GM19240 (cell line): ENCODE results near the gene MAPKAP1.
"Not testable (repeated sequence)": the region's sequence is repeated elsewhere in the genome, so short reads cannot be mapped to it uniquely, and the experiment has no call there.

Source experiments
- DNase-seq: peaks from one replicate; pipeline ENCODE4 v3.0.0; 2011; ENCODE audit warnings: low spot score; ENCODE audit not compliant: insufficient read length

Gene MAPKAP1

DNA sequence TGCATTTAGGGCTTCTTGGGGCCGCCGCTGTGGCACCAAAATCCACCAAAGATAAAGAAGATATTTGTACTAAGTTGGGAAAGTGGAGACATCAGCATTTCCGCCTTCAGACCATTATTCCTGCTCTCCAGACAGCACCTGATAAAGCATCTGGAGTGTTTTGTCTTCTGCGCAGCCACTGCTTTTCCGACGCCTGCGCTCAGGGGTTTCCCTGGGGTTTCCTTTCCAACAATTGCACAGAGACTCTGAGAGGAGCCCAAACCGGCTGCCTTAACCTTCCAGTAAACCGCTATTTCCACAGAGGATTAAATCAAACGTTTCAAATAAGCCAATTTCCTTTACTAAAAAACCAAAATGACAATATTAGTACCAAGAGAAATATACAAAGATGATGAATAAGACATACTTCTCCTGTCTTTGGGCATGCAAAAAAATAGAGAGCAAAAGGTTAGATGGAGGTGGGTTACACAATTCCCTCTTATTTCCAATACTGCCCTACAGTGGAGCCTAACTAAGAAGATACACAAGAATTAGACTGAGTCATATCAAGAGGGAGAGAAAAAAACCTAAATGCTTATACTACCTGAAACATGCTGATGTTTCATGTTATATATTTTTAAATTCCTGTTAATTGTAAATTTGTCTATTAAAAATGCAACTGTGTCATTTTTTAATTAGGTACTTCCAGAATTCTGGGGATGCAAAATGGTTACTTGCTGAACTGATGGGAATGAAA, 98.4 kb downstream of the MAPKAP1 start:
- no peak for DNase-seq

DNA sequence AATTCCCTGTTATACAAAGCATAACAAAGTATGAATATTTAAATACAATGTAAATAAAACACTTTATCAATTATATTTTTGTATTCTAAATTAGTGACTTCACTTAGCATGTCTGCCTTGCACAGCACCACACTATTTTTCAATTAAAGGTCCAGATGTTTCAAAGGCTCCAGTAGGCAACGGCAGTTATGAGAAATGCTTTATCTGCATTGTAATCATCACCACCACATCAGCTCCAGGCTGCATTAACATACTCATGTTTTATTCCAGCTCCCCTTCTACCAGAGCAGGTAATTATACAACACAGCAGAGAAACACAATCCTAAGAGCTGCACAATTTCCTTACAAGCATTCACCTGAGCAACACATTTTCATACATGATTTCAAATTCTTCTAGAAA, 102.8 kb downstream of the MAPKAP1 start:
- DNase-seq = no peak

DNA sequence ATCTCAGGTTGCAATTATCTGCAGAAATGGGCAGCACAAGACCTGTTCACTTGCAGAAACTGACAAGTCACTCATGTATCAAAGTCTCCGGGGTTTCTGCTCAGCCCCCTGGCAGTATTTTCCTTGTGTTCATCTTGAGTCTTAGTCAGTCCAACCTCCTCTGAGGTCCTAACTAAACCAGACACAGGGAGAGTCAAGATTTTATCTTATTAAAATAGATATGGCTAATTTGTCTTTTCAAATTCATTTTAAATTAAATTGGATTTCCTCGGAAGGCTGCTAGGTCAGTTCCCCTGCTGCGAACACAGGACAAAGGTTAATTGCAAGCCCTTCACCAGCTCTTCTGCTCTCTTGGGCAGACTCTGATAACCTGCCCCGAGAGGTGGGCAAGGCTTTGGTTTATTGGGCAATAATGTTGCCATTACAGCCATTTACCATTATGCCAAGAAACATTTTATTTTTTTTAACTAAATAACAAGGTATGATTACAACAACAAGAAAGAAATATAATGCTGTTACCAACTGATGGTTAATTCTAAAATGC, 103.5 kb downstream of the MAPKAP1 start:
- no peak for DNase-seq

DNA sequence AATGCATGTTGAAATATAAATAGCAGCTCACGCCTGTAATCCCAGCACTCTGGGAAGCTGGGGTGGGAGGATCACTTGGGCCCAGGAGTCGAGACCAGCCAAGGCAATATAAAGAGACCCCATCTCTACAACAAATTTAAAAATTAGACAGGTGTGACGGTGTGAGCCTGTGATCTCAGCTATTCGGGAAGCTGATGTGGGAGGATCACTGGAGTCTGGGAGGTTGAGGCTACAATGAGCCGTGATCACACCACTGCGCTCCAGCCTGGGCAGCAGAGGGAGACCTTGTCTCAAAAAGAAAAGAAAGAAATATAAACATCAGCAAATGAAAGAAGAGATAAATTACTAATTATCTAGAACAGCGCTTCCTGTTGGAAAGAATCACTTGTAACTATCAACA, 105.0 kb downstream of the MAPKAP1 start:
- no peak for DNase-seq

DNA sequence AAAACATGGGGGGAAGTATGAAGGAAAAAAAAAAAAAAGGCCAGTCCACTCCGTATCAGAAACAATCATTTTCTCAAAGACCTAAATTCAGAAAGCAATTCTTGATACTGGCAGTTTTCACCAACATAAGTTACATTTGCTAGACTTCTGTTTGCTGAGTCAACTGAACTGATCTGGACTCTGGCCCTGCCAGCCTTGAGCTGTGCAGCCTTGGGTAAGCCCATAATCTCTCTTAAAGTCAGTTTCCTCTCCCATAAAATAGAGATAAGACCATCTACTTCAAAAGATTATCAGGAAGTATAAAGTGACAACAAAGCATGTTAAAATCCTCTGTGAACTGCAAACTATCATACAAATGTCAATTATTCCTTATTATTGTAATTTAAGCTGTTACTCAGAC, 106.8 kb downstream of the MAPKAP1 start:
- no peak for DNase-seq

DNA sequence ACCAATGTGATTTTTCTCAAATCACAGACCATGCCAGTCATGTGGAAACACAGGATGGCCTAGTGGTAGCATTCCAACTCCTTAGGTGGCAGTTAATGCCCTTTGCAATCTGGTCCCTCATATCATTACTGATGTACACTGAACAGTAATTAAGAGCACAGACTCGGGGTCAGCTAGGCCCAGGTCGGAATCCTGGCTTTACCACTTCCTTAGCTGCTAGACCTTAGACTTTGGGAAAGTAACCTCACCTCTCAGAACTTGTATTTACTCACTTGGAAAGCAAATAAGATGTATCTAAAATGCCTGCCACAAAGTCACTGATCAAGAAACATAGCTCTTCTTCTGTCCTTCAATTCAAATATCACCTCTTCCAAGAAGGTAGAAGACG, 112.8 kb downstream of the MAPKAP1 start:
- DNase-seq = no peak

DNA sequence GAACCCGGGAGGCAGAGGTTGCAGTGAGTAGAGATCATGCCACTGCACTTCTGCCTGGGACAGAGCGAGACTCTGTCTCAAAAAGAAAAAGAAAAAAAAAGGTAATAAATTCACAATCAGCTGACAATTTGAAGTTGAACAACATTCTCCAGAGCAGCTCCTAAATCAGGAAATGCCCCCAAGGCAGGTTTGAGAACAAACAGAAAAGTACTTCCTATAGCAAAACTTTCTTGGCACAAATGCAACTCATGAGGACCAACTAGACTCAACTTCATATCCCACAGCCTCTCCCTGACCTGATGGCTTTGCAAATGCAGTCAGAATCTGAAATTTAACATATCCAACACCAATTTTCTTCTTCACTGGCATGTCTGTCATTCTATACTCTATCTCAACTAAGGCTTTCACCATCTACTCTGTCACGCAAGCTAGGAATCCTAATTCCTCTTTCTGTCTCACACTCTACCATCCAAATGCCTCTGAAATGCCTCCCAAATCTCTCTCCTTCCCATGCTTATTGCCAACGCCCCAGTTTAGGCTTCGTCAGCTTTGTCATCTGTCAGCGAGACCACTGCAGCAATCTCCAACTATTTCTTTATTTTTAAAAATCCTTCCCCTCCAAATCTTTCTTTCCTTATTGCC, 113.3 kb downstream of the MAPKAP1 start:
- DNase-seq = no peak

DNA sequence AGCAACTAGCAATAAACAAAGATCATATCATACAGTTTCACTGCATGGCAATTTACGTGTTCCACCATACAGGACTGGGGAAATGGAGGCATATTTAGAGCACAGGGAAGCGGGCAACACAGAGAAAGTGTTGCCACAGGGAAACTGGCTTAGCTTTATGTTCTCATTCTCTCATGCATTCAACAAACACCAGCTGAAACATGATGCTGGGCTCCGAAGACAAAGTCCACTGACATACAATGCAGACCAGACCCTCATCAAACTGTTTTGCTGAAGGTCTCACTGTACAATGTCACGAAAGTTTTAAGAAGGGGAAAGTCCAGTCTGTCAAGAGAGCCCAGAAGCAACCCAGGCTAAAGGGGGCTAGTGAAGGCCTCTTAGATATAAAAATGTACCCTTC, 115.1 kb downstream of the MAPKAP1 start:
- no peak for DNase-seq

DNA sequence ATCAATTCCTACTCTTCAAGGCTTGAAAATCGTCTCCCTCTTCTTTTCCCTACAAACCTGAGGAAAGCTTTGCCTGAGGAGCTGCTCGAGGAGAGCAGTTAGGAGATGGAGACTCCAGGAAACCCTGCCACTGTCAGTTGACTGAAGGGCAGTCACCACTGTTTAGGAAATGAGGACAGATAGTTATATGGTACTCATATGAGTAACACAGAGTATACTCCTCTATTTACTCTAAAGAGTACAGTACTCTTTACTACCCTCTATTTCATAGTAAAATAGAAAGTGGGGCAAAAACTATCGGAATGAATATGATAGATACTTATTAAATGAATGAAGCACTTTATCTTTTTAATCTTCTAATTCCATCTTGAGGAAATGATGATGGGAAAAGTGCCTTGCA, 115.8 kb downstream of the MAPKAP1 start:
- no peak for DNase-seq

DNA sequence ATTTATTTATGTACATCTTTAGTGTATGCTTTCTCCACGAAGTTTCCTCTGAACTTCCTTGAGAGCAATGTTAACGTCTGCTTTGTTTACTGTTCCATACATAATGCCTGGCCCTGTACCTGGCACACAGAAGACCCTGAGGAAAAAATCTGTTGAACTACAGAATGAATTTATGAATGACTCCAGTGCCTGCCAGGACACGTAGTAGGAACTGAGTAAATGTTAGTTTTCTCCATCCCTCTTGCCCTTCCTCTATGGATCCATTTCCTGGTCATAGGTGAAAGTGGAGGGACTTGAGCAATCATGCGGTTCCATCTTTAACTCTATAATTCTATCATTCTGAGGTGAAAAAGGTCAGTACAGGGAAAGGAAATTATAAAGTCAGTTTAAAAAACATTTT, 117.7 kb downstream of the MAPKAP1 start:
- DNase-seq = no peak

DNA sequence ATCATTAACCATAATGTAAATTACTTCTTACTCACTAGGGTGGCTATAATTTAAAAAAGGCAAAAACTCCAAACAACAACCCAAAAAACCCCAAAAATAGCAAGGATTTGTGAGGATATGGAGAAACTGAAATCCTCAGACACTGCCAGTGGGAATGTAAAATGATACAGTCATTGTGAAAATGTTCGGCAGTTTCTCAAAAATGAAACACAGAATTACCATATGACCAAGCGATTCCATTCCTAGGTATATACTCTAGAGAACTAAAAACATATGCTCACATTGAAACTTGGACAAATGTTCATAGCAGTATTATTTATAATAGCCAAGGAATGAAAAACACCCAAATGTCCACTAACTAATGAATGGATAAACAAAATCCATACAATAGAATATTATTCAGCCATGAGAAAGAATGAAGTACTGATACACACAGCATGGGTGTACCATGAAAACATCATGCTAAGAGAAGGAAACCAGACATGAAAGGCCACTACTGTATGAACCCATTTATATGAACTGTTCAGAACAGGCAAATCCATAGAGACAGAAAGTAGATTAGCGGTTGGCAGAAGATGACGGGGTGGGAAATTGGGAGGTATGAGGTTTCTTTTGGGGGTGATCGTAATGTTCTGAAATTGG, 119.1 kb downstream of the MAPKAP1 start:
- no peak for DNase-seq

DNA sequence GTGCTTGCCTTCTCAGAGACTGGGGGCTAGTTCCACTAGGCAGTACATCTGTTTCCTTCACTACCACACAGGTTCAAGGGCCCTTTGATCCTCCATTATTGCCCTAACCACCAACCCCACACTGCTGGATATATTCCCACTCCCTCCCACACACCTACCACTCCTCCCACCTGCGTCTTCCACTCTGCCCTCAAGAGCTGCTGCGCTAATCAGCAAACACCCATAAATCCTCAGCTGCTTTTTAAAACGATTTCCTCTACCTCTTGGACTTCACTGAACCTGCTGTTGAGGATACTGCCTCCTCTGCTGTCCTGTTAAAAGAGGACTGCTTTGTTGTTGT, 120.9 kb downstream of the MAPKAP1 start:
- DNase-seq = no peak

DNA sequence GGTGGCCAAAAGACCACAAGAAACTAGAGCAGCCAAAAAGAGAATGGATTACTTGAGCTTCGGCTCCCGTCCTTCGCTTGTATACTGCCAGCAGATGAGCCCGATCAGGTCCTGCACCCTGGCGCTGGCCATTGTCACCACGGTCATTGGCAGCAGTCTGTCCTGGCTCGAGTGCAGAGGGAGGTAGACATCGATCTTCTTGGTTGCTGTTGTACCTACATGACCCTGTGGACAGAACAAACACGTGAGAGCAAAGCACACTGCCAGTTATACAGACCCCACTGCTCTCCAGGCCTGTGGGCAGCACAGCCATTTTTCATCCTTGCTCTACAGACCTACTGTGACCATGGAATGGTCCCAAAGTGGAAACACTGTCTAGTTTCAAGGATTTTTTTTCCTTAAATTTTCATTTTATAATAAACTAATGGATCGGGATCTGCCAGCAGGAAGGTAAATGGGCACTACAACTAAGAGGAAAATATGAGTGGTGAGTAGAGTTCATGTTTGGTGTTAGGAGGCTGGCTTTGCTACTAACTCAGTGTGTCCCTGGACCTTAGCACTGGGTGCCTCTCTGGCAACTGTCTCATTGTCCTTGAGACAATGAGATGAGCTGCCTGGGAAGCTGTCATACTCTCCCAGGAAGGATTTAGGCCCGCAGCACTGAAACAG, 121.4 kb downstream of the MAPKAP1 start:
- DNase-seq = no peak

DNA sequence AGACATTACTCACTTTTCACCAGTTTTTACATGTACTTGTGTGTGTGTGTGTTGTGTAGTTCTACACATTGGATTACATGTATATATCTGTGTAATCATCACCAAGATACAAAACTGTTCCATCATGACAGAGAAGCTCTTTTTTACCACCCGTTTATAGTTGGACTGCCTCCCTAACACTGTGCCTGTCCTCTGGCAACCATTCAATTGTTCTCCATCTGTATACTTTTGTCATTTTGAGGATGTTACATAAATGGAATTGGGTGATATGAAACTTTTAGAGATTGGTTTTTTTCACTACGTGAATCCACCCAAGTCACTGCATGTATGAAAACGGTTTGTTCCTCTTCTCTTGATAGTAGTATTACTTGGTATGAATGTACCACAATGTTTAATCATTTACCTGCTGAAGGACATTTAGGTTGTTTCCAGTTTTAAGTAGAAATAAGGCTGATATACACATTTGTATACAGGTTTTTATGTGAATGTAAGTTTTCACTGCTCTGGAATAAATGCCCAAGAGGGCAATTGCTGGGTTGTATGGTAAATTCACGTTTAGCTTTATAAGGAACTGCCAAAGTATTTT, 126.2 kb downstream of the MAPKAP1 start:
- DNase-seq = no peak

DNA sequence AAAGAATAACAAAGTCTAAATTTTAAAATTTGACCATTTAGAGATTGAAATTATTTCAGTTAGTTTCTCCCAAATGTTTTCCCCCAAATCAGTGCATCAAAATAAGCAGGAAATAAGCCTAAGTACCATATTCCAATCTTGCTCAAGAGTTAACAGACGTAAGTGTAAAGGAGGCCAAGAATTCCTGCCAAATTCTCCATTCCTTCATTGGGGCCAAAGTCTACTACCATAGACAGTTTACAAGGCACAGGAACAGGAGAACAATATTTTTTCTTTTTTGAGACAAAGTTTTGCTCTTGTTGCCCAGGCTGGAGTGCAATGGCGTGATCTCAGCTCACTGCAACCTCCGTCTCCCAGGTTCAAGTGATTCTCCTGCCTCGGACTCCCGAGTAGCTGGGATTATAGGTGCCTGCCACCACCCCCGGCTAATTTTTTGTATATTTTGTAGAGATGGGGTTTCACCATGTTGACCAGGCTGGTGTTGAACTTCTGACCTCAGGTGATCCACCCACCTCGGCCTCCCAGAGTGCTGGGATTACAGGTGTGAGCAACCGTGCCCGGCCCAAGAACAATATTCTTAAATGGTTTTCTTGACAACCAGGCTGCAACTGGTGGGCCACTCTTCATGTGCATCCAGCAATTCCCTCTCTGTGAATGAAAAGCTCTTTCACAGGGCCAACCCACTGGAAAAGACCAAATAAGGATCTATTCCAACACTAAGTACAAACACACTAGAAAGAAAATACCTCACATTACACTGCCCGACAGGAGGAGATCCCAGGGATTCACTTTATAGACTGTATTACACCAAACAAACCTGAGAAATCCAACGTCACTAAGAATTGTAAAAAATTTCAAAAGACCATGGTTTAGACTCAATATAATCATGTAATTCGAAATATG, 127.7 kb downstream of the MAPKAP1 start:
- no peak for DNase-seq

DNA sequence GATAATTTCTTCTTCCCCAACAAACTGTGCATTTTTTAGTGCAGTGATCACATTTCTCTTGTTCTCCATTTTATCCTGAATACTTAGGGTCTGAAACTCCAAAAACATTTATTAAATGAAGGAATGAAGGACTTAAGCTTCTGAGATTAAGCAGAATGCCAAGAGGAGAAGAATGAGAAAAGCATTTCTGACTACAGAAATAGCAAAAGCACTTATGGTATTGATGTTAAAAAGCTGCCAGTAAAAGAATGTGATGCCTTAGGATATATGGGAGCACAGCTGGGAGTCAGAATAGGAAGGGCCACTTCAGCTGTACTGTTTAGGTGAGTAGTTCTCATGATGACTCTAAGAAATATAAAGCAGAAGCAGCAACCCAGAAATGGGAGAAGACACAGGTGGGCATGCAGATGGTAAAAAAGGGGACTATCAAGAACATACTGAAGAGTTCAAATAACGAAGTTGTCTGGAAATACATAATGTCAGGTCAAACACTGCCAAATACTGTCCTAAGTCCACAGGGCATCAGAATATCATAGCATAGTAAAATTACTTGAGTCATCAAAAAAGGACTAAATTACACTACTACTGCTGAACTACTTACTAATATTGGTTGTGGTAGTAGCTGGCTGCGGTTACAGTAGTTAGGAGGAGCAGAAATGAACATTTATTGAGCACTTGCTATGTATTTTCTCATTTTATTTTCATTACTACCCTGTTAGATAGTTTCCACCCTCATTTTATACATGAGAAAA, 132.7 kb downstream of the MAPKAP1 start:
- DNase-seq = no peak

DNA sequence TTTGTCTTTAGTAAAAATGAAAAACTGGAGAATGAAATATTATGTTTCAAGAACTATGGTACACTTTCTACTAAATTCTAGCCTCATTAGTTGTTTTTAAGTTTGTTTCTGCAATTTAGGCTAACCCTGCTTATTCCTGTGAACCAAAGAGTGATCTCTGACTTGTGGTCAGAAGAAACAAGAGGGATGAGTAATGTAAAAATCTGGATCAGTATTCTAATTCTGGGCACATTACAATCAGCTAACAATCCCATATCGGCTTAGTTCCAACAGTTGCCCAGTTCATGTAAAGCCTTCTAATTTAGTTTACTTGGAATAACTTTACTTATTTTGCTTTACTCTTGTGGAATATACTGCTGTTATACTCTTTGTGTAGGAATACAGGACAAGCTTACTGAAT, 134.5 kb downstream of the MAPKAP1 start:
- not testable (repeated sequence) for DNase-seq

DNA sequence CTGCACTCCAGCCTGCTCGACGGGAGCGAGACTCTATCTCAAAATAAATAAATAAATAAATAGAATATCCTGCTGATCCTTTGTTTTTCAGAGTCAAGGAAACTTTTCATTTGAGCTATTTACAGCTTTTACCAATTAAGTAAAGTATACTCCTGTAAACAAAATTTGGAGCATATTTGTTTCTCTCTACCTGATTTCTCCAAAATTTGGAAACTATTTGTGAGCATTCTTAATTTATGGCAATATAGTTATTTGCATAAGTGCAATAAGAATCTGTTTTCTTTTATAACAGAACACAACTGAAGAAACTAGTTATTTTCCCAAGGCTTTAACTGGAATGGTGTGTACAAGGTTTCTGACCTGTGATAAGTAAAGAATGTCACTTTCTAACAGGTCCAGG, 135.2 kb downstream of the MAPKAP1 start:
- DNase-seq = not testable (repeated sequence)

DNA sequence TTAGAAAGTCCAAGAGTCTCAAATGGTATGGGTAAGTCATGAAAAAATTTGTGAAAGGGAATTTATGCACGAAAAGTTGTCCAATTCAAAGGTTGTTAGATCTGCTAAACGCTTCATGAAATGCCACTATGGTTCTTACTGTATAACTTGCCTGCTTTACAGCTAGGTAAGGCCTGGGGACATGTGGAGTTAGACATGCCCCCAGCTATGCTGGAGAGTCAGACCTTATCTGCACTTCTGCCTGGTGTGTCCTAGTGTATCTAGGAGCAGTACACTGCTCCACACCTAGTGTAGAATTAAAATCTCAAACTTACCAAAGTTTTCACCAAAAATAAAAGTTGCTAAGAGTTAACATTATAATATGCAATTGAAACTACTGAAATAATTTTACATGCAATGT, 136.8 kb downstream of the MAPKAP1 start:
- no peak for DNase-seq

DNA sequence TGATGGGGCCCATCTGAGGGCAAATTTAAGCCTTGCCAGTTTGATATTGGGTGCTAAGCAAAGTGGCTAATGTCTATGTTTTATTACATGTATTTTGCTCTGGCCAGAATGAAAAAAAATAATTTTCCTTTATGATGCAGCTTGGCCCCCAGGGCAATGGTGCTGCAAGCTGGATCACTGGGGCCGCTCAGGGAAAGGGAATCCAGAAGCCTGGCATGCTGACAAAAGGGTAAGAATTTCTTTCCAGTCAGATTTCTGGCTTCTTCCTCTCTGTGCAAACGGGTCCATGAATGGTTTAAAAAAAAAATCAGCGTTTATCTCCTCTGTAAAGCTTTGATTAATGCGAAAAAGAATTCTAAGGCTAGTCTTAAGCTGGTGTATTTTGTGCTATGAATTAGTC, 138.4 kb downstream of the MAPKAP1 start:
- no peak for DNase-seq
